GM21786 (cell line): ENCODE results near the gene FCN3.

ENCODE experiments used
- ATAC-seq: cut with Tn5 transposase; IDR thresholded peaks from one replicate; pipeline ENCODE4 v1.9.1; 2021; ENCODE audit not compliant: unreplicated experiment

The FCN3 gene

DNA sequence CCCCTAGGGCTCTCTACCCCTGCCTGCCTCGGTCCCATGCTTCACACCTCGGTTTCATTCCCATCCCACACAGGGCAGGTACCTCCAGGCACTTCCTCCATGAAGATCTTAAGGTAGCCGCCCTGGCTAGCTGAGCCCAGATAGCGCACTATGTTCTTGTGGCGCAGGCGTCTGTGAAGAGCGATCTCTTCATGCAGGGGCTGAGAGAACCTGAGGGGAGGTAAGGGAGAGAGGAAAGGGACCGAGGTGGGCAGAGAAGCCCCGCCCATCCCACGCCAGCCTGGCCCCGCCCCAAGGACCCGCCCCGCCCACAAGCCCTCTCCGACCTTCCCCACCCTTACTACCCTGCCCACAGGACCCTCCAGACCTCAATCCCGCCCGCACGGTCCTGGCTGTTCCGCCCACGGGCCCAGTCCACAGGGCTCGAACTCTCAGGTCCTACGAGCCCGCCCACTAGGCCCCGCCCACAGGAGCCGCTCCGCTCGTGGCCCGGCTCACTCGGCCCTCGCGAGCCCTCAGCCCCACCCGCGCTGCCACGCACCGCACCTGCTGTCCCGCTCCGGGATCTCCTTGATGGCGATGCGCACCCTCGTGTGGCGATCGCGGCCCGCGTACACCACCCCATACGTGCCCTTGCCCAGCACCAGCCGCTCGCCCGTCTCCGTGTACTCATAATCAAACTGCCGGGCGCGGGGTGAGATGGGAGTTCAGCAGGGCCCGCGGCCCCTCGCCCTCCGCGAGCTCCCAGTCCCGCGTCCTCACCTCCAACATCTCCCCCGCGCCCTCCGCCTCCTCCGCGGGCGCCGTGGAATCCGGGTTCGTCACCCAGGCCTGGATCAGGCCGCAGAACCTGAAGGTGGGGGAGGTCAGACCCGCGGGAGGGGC is 14.2 kb downstream of the FCN3 start:
- ATAC-seq, result no peak

DNA sequence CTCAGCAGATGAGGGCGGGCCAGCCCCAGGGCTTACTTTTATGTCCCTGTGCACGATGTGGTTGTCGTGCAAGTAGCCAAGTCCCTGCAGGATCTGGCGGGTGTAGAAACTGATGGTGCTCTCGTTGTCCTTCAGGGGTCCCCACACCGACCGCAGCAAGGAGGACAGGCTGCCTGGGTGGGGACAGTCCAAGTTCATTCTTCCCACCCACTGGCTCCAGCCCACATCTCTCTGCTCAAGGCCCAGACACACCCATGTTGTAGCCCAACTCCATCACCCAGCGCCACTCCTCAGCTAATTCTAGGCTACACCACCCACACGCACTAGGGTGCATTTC is 14.8 kb downstream of the FCN3 start:
- no peak for ATAC-seq

DNA sequence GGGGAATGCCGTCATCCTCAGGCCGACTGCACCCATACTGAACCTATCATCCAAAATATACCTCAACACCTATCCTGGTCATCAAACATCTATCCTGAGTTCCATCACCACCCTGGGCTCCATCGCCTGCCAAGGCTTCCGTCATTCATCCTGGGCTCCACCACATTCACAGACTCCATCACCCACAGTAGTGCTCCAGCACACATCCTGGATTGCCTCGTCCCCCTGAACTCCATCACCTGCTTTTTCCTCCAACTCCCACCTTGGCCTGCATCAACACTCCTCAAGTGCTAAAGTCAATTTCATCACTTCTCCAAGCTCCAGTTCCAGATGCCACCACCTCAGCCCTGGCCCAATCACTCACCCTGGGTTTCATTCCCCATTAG is 15.7 kb downstream of the FCN3 start:
- no peak for ATAC-seq

DNA sequence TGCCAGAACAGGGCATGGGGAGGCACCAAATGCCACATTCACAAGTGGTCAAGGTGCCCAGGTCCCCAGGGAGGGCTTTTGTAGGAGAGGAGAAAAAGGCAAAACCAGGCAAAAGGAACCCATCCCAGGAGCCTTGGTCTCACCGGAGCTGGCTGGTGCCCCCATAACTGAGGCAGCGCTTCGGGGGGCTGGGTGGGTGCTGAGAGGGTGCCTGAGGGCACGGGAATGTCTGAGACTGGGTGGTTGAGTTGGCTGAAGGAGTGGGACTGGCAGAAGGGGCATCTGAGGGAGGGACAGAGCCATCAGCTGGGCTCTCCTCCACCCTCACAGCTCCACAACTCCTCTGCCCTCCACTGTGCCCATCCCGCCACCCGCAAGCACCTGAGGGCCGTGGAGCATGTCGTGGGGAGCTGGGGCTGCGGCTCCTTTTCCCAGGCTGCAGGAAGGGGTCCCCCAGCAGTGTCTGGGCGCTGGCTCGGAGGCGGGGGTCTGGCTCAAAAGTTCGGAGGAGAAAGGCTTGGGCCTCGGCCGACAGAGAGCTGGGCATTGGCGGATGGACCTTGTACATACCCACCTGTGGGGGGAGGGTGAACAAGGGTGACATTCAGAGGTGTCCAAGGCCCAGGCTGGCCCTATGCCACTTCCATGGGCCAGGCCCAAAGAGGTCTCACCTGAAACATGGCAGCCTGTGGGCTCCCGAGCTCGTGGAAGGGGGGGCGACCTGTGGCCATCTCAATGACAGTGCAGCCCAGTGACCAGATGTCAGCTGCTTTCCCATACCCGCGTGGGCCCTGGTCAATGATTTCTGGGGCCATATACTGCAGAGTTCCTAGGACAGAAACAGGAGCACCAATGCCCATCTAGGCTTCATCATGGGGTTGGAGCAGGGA is 16.3 kb downstream of the FCN3 start:
- no peak for ATAC-seq

GRCh38 chr1:27357281-27358037 is 17.2 kb downstream of the FCN3 start:
- ATAC-seq, result no peak

GRCh38 chr1:27356619-27357280 is 17.9 kb downstream of the FCN3 start:
- no peak for ATAC-seq

DNA sequence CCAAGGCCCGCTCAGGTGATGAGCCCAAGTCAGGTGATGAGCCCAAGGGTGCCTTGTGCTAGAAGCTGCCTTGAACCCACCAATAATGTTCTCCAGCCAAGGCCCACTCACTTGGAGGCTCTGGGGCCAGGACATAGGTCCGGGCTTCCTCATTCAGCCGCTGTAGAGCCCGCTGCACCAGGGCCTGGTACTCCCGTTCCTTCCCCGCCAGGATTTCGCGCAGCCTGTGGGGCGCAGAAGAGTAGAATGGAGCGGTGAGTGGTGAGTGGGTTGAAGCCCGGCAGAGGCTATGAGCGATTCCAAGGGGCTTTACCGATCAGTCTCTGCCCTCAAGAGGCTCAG is 18.4 kb downstream of the FCN3 start:
- no peak for ATAC-seq

DNA sequence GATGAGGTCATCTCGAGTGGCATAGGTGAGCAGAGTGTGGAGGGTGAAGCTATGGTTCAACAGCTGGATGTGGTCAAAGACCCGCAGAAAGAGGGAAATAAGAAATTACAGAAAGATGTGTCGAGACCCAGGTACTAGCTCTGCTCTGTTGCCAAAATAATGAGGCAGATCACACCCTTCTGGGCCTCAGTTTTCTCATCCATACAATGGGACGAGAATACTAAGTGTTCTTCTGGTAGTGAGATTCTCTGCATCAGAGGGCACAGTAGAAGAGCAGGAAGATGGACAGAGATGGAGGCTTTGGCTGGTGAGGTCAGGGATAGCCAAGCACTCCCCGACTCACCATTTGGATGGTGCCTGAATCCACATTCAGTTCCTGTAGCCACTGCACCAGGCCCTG is 18.9 kb downstream of the FCN3 start:
- no peak for ATAC-seq

DNA sequence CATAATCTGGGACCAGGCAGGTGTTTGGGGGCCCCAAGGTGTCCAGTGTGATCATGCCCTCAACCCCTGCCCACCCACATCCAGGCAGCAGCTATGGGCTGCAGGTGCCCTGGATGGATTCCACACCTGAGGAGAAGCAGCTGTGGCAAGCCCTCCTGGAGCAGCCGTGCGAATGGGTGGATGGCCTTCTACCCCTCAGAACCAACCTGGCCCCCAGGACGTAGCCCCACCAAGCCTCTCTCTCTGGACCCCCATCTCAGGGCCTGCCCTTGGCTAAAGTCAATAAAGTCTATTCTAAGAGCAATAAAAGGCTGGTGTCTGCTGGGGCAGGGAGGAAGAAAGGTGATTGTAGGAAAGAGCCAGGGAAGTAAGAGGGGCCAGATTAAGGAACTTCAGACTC is 21.0 kb downstream of the FCN3 start:
- no peak for ATAC-seq

- no peak for ATAC-seq
Observed at GRCh38 chr1:27353166-27353565, 21.5 kb downstream of the FCN3 start.

GRCh38 chr1:27351541-27352107 is 23.0 kb downstream of the FCN3 start:
- no peak for ATAC-seq

- no peak for ATAC-seq
Observed at GRCh38 chr1:27350663-27351540, 23.7 kb downstream of the FCN3 start.

GRCh38 chr1:27349784-27350662 is 24.6 kb downstream of the FCN3 start:
- ATAC-seq, result no peak

DNA sequence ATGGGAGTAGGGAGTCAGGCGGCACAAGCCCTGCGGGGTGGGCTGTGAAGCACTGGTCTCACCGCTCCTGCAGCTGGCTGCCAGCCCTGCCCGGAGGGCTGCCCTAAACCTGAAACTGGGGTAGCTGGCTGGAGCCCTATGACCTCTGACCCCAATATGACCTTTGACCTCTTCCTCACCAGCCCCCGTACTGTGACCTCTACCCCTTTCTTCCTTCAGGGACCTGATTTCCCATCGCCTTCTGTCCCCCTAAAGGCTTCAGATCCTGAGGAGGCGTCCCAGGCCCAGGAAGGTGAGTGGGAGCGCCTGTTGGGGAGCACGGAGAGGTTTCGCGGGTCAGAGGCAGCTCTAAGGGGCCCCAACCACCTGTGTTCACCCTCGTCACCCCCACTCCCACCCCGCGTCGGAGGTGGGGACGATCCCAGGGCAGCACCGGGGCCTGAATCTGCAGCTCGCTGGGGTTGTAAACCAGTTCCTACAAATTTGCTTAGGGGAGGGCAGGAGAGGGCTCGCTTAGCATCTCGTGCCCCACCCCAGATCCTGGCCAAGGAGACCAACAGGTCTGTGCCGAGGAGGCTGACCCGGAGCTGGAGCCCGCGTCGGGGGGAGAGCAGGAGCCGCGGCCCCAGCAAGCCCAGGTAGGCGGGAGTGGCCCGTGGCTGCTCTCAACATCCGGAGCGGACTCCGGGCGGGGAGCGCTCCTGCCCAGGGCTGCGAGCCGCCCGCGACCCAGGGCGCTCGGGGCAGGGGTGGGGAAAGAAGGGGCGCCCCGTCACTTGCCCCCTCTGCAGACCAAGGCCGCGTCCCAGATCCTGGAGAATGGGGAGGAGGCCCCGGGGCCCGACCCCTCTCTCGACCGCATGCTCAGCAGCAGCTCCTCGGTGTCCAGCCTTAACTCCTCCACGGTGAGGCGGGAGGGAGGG is 25.5 kb downstream of the FCN3 start:
- no peak for ATAC-seq

DNA sequence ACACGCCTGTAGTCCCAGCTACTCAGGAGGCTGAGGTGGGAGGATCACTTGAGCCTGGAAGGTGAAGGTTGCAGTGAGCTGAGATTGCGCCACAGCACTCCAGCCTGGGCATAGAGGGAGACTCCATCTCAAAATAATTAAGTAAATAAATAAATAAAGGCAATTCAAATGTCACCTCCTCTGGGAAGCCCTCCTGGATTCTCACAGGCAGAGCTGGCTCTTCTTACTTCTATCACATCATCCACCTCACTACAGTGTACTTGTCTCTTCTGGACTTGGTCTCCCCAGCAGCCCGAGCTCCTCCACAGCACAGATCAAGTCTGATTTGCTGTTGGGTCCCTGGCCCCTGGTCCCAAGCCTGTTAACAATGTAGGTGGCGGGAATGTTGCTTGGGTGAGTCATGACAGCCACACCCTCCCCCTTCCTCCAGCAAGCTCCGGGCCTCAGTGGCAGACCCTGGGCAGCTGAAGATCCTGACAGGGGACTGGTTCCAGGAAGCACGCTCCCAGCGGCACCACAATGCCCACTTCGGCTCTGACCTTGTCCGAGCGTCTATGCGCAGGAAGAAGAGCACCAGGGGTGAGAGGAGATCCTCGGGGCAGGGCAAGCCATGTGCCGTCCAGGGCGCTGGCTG is 27.5 kb downstream of the FCN3 start:
- no peak for ATAC-seq

DNA sequence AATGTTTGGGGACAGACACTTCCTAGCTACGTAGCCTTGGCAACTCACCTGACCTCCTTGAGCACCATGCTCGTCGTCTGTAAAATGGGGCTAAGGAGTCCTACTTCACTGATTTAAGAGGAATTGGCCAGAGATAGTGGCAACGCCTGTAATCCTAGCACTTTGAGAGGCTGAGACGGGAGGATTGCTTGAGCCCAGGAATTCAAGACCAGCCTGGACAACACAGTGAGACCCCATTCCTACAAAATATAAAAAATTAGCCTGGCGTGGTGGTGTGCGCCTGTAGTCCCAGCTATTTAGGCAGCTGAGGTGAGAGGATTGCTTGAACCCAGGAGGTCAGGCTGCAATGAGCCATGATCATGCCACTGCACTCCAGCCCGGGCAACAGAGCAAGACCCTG is 28.3 kb downstream of the FCN3 start:
- no peak for ATAC-seq

GRCh38 chr1:27345272-27345671 is 29.4 kb downstream of the FCN3 start:
- ATAC-seq, result no peak
